HFFc6 (cell line): Measurements from ENCODE around the gene PIK3R2. TPM values are rescaled to one million over a fixed set of nuclear protein-coding genes. Genes with fewer than 3 reads are reported as not detected.
A peak's percentile ranks its signal among the peaks of the same experiment; 100 is the strongest.

Experiments used
- DNase-seq: peaks from one replicate; pipeline ENCODE4 v3.0.0-alpha.2; 2018
- H3K27ac Mint-ChIP-seq: 2 replicates; pipeline ENCODE4 v1.8.0; 2020; ENCODE audit warnings: mild to moderate bottlenecking, mixed read lengths
- H3K27me3 Mint-ChIP-seq: 2 replicates; pipeline ENCODE4 v1.8.0; 2021; ENCODE audit warnings: mild to moderate bottlenecking, moderate library complexity, mixed read lengths; ENCODE audit not compliant: insufficient read depth
- H3K36me3 Mint-ChIP-seq: 2 replicates; pipeline ENCODE4 v1.8.0; 2021; ENCODE audit warnings: low read depth, mixed read lengths
- H3K4me1 Mint-ChIP-seq: 2 replicates; pipeline ENCODE4 v1.8.0; 2020; ENCODE audit warnings: low read depth, mixed read lengths
- H3K4me3 Mint-ChIP-seq: 2 replicates; pipeline ENCODE4 v1.8.0; 2020; ENCODE audit warnings: mild to moderate bottlenecking, moderate library complexity, mixed read lengths
- H3K9me3 Mint-ChIP-seq: 2 replicates; pipeline ENCODE4 v1.8.0; 2020; ENCODE audit warnings: mild to moderate bottlenecking, mixed read lengths
- CTCF ChIP-seq: fragments of 200-600 bp; sonication (generic); IDR thresholded peaks from 2 replicates; pipeline ENCODE4 v1.5.0; 2021; ENCODE audit warnings: antibody characterized with exemption, mild to moderate bottlenecking
- total RNA-seq, 6 experiments: library from RNA; stranded (reverse); fragmentation: NEBNext Ultra II Directional; extraction: Animal tissue kit (Norgen Biotek cat#: 25700); gene quantifications; 2 replicates in 1 of 6; 3 replicates in 5 of 6; pipeline ENCODE4 v1.2.3, GENCODE V29; 2021

PIK3R2 gene
- total RNA-seq, 6 experiments from 2014 or later = 51.9 to 66.1 (median 56.0) TPM

- H3K27me3 Mint-ChIP-seq = no peaks in the 10 kb centered on the region
- H3K9me3 Mint-ChIP-seq = no peaks in the 10 kb centered on the region
Measured at GRCh38 chr19:18160493-18160970, 7.6 kb downstream of the PIK3R2 start.

GRCh38 chr19:18160971-18161635 lies 8.1 kb downstream of the PIK3R2 start:
- Mint-ChIP-seq H3K4me1 (peaks cover 11% of the 10 kb centered on the region; the same call in 1 of the 2 replicates), H3K27me3 (no peaks in the 10 kb centered on the region), H3K27ac (no peak overlapping the region), H3K9me3 (no peaks in the 10 kb centered on the region), H3K36me3 (peaks cover 18% of the 10 kb centered on the region), H3K4me3 (no peak overlapping the region)
- peak; percentile 78 for TF ChIP-seq CTCF
- DNase-seq = peak; percentile 21

More at GRCh38 chr19:18160493-18160970, 7.6 kb downstream of the PIK3R2 start:
- Mint-ChIP-seq H3K4me1 (peaks cover 12% of the 10 kb centered on the region; the same call in 1 of the 2 replicates), H3K4me3 (no peak overlapping the region; the same call in 1 of the 2 replicates), H3K36me3 (peaks cover 14% of the 10 kb centered on the region), H3K27ac (no peak overlapping the region; the same call in 1 of the 2 replicates)
- TF ChIP-seq CTCF = no peak
- DNase-seq = no peak

DNA sequence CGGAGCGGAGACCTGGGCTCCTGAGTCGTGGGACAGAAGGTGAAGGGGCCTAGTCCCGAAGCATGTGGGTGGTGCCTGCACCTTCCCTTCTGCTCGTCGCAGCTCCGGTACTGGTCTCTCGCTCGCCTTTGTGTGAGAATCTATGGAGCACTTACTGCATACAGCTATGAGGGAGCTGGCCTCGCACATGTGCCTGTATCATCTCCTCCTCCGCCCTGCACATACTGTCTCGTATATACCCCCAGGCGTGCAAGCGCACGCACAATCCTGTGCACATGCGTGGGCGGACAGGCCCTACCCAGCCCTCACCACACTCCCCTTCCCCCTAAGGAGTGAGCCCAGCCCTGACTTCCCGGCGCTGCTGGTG lies 8.7 kb downstream of the PIK3R2 start:
- Mint-ChIP-seq H3K27ac (no peak overlapping the region), H3K27me3 (no peaks in the 10 kb centered on the region), H3K4me3 (no peak overlapping the region), H3K9me3 (no peaks in the 10 kb centered on the region), H3K4me1 (peaks cover 6% of the 10 kb centered on the region; the same call in 1 of the 2 replicates), H3K36me3 (peaks cover 15% of the 10 kb centered on the region)
- peak; percentile 16; the same call in 1 of the 2 replicates for TF ChIP-seq CTCF
- no peak for DNase-seq

GRCh38 chr19:18164072-18164471 lies 11.1 kb downstream of the PIK3R2 start:
- Mint-ChIP-seq H3K27me3 (no peaks in the 10 kb centered on the region), H3K4me1 (peaks cover 6% of the 10 kb centered on the region; the same call in 1 of the 2 replicates), H3K9me3 (no peaks in the 10 kb centered on the region), H3K27ac (no peak overlapping the region), H3K4me3 (no peak overlapping the region), H3K36me3 (peaks cover 21% of the 10 kb centered on the region)
- no peak for DNase-seq
- no peak for TF ChIP-seq CTCF

GRCh38 chr19:18165794-18166544 lies 13.0 kb downstream of the PIK3R2 start:
- Mint-ChIP-seq H3K27me3 (peaks cover 2% of the 10 kb centered on the region; the same call in 1 of the 2 replicates), H3K9me3 (no peaks in the 10 kb centered on the region), H3K4me3 (no peak overlapping the region), H3K27ac (no peak overlapping the region; the same call in 1 of the 2 replicates), H3K4me1 (no peaks in the 10 kb centered on the region), H3K36me3 (peaks cover 21% of the 10 kb centered on the region)
- no peak for TF ChIP-seq CTCF
- DNase-seq = no peak
